ENCODE results near the gene F8. TPM values are rescaled to one million over a fixed set of nuclear protein-coding genes. Genes with fewer than 3 reads are reported as not detected.
A peak's percentile ranks its signal among the peaks of the same experiment; 100 is the strongest.
"Not testable (repeated sequence)": the region's sequence is repeated elsewhere in the genome, so short reads cannot be mapped to it uniquely, and the experiment has no call there.

The F8 gene
- total RNA-seq, 1 donor from 2014 or later = 20.8 TPM

DNA sequence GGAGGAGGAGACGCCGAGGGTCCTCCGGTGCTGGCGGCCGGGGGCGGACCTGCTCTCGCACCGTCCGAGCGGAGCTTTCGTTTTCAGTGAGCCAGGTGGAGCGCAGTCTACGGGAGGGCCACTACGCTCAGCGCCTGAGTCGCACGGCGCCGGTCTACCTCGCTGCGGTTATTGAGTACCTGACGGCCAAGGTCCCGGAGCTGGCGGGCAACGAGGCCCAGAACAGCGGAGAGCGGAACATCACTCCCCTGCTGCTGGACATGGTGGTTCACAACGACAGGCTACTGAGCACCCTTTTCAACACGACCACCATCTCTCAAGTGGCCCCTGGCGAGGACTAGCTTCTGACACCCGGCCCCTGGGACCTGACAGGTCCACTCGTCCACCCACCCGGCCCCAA, 137.5 kb downstream of the F8 start:
- not testable (repeated sequence) for DNase-seq (ENCODE audit: low read depth in 2 of 2)

DNA sequence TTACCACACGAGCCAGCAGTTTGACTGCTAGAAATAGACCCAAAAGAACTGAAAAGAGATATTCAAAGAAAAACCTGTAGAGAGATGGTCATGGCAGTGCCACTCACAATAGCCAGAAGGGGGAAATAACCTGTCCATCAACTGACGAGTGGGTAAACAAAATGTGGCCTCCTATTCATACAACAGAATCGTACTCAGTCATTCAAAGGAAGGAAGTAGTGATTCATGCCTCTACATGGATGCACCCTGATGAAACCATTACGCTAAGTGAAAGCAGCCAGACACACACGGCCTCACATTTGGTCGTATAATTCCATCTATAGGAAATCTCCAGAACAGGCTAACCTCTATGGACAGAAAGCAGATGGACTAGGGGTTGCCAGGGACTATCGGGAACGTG, 138.5 kb downstream of the F8 start:
- not testable (repeated sequence) for DNase-seq (ENCODE audit: low read depth in 2 of 2)

DNA sequence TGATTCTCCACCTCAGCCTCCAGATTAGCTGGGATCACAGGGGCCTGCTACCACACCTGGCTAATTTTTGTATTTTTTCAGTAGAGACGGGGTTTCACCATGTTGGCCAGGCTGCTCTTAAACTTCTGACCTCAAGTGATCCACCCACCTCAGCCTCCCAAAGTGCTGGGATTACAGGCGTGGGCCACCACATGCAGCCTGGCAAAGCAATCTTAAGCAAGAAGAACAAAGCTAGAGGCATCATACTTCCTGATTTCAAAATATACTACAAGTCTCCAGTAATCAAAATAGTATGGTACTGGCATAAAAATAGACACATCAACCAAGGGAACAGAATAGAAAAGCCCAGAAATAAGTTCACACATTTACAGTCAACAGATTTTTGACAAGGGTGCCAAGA, 149.2 kb downstream of the F8 start:
- DNase-seq (ENCODE audit: low read depth in 2 of 2) = no peak

- not testable (repeated sequence) for DNase-seq (ENCODE audit: low read depth in 2 of 2)
Observed at GRCh38 chrX:154868522-154868921, 154.0 kb downstream of the F8 start.

DNA sequence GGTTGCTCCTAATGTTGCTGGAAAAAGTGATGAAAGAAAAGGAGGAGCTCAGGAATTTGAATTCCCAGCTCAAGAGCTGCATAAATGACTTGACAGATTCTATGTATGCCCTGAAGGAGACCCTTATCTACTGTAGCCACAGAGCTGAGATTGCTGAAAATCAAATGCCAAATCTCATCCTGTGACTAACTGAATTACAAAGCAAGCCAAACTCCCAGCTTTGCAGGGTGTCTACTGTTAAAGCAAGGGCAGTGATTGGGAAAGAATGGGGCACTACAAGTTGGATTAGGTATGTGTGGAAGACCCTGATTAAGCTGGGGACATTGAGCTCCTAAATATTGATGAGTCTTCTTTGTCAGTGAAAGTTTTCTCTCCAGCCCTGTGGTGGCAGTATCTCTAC, 167.3 kb downstream of the F8 start:
- DNase-seq (ENCODE audit: low read depth in 2 of 2) = no peak

GRCh38 chrX:154850957-154851611, 171.4 kb downstream of the F8 start:
- no peak for DNase-seq (ENCODE audit: low read depth in 2 of 2)

- DNase-seq (ENCODE audit: low read depth in 2 of 2) = peak; percentile 66 to 76
Observed at GRCh38 chrX:154840856-154841255, 181.7 kb downstream of the F8 start.

DNA sequence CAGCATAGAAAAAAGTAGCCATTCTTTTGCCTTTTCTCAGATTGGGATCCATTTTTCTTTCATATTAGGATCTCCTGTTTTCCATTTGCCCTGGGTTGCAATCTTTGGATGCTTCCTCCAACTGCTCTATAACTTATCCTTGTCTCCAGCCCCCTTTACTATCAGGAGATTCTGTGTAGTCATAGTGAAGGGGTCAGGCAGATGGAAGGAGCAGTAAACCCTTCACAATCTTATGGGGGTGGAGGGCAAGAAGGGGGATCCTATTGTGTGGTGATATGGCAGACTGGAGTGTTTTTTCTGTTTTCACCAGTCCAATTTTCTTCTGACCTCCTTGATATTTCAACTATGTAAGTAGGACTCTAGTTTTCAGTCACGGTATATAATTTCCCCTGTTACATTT, 186.4 kb downstream of the F8 start:
- no peak for DNase-seq (ENCODE audit: low read depth in 2 of 2)

DNA sequence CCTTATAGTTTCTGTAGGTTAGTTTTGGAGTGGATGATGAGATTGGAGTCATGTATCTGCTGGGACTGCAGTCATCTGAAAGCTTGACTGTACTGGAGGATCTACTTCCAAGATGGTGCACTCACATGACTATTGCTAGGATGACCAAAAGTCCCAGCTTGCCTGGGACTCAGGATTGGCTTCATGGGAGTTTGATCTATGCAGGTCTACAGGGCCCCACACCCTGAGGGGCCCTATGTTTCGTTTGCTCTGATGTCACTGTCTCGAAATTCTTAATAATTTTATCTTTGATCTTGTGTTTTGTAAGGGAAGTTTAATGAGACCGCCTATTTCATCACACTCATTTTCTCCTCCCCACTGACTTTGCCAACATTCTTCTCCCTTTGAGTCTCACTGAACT, 188.0 kb downstream of the F8 start, which contains the start of gene SMIM9:
Gene SMIM9 (minus strand): TSS at position 101 of the 400 bp plus-strand sequence. CDS start 3,806 bp downstream, outside the sequence.
- no peak for DNase-seq (ENCODE audit: low read depth in 2 of 2)

GRCh38 chrX:154833746-154834274, 188.7 kb downstream of the F8 start:
- no peak for DNase-seq (ENCODE audit: low read depth in 2 of 2)

DNA sequence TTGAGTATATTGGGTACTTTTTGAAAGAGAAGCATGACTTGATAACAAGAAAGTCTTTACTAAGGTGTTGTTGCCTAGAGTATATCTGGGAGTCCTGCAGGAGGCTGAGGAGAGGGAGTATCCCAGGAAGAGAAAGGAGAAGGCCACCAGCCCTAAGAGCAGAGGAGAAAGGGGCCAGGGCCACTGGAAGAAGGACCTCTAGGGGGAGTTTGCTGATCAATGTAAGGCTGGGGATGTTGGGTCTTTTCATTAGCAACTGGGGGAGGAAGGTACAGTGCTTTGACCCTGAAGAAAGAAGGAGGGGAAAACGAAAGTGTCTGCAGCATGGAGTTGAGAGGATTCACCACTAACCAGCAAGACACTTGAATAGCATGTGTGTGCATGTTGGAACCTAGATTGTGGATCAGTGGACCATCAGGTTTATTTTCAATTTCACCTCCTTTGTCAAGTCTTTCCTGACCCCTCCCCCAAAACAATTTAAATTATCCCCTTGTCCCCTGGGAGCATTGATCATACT, 192.5 kb downstream of the F8 start:
- DNase-seq (ENCODE audit: low read depth in 2 of 2) = no peak

DNA sequence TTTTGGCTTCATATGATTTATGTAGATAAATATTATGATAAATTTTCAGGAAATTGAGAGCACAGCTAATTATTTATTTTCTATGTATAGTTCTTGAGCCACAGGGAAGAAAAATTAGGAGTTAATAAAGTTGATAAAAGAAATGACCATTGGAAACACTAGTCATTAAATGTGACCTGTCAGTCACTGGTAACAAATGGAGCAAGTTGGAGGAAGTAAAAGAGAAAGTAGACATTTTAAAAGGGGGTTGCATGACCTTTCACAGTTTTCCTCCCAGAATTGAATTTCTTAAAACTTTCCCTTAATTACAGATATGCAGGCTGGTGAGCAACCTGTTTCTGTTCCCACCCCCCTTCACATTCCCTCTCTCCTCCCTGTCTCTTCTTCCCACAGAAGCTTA, 193.4 kb downstream of the F8 start:
- no peak for DNase-seq (ENCODE audit: low read depth in 2 of 2)

- DNase-seq (ENCODE audit: low read depth in 2 of 2) = no peak
Observed at GRCh38 chrX:154828016-154828408, 194.5 kb downstream of the F8 start.

- DNase-seq (ENCODE audit: low read depth in 2 of 2) = peak in 1 of 2 donors; percentile 78
Observed at GRCh38 chrX:154827194-154828015, 195.1 kb downstream of the F8 start.

DNA sequence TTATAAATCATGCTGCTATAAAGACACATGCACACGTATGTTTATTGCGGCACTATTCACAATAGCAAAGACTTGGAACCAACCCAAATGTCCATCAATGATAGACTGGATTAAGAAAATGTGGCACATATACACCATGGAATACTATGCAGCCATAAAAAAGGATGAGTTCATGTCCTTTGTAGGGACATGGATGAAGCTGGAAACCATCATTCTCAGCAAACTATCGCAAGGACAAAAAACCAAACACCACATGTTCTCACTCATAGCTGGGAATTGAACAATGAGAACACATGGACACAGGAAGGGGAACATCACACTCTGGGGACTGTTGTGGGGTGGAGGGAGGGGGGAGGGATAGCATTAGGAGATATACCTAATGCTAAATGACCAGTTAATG, 196.9 kb downstream of the F8 start:
- not testable (repeated sequence) for DNase-seq (ENCODE audit: low read depth in 2 of 2)

DNA sequence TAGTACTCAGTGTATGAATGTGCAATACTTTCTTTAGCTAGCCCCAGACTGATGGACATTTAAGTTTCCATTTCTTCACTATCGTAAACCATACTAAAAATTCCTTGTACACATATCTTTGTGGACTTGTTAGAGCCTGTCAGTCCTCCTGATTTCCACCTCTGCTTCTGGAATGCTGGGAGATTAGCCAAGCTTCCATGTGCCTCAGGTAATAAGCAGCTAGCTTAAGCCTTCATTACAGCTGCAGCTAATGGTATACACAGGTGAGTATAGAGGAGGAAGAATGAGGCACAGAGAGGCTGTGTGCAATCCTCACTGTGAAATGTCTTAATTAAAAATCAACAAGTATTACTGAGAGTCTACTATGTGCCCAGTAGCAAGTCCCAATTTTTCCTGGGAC, 197.9 kb downstream of the F8 start:
- no peak for DNase-seq (ENCODE audit: low read depth in 2 of 2)

DNA sequence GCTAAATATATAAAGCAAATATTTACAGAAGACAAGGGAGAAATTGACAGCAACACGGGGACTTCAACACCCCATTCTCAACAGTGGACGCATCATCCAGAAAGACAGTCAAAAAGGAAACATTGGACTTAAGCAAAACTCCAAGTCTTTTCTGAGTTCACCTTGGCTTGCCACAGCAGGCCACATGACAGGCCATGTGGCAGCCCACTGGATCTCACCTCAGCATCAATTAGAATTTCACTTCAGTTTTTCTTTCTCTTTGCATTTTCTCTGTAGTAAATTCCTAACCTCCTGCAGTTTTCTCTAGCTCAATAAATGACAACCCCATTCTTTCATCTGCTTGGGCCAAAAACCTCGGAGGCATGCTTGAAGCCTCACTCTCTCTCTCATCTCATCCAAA, 200.5 kb downstream of the F8 start:
- no peak for DNase-seq (ENCODE audit: low read depth in 2 of 2)

DNA sequence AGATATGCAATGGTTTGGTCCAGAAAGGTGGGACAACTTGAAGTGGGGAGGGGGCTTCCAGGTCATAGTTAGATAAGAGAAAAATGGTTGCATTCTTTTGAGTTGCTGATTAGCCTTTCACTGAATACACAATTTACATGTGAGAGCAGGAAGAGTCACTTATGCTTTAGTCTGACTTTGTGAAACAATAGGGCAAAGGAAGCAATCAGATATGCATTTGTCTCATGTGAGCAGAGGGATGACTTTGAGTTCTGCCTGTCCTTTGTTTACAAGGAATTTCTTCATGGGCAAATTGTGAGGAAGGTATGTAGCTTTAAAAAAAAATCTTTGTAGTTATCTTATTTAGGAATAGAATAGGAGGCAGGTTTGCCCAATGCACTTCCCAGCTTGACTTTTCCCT, 201.0 kb downstream of the F8 start:
- DNase-seq (ENCODE audit: low read depth in 2 of 2) = no peak

DNA sequence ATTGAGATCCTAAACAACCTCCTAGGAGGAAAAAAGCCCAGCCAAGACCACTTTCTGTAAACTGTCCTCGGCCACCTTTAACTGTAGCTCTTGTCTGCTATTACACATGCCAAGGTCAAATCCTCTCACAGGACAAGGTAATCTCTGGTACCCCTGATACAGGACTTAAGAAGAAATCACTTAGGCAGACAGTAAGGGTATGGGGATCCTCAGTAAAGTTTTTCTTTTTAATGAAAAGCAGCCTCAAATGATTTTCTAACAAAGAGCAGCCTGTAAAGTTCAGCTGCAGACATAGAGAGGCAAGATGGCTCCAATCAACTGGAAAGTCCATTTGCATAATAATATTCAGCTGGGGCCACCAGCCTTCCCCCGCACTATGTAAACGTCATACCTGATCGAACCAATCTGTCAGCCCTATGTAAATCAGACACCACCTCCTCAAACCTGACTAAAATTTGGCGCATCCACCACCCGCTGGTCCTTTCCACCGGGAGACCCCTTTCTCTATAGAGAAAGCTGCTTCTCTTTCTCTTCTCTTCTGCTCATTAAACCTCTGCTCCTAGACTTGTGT, 202.7 kb downstream of the F8 start:
- DNase-seq (ENCODE audit: low read depth in 2 of 2) = no peak

GRCh38 chrX:154818916-154819770, 203.4 kb downstream of the F8 start:
- DNase-seq (ENCODE audit: low read depth in 2 of 2) = peak in 1 of 2 donors; percentile 76

GRCh38 chrX:154817048-154817618, 205.4 kb downstream of the F8 start:
- DNase-seq (ENCODE audit: low read depth in 2 of 2) = not testable (repeated sequence)

Data from lung microvascular endothelial cell (primary cell).